ENCODE data around the gene WWOX. TPM values are rescaled to one million over a fixed set of nuclear protein-coding genes. Genes with fewer than 3 reads are reported as not detected.

Gene WWOX
- total and polyA plus RNA-seq, 2 donors (not counting 1 experiment from before 2014, with no cell fraction given), result 10.5 to 42.3 TPM

DNA sequence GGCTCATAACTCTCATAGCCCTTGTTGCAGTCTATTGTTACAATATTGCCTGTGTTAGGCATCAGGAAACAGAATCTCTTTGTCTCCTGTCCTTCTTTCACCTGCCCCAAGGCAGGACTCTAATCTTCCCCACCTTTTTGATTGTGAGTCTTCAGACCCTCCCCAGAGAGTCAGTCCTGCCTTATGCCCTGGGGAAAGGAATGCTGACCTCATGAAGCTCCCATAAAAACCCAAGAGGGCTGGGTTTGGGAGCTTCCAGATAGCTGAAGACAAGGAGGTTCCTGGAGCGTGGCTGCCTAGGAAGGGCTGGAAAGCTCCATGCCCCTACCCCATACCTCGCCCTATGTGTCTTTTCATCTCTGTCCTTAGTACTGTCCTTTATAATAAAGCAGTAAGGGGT, 688.8 kb downstream of the WWOX start:
- no peak overlapping the region for H3K4me3 Mint-ChIP-seq
- DNase-seq (no peak), ATAC-seq (ENCODE audit: low read depth) (no peak)
- Histone ChIP-seq H3K79me2 (ENCODE audit: control insufficient read depth, insufficient read depth, low read length) (no peaks in the 10 kb centered on the region), H2AFZ (ENCODE audit: insufficient read depth, low read depth, low read length, poor library complexity, severe bottlenecking) (no peak overlapping the region), H3K4me3 (ENCODE audit: control extremely low read depth in 1 of 5, extremely low read depth in 1 of 5, insufficient read depth in 1 of 5, low read depth in 2 of 5, low read length in 4 of 5) (no peak overlapping the region), H4K20me1 (ENCODE audit: control insufficient read depth, insufficient read depth, low read length, poor library complexity, severe bottlenecking) (no peaks in the 10 kb centered on the region), H3K4me2 (replicated peaks; ENCODE audit: low read depth, low read length, poor library complexity, severe bottlenecking) (no peak overlapping the region), H3K9me3 (ENCODE audit: control extremely low read depth in 1 of 3, control insufficient read depth in 2 of 3, insufficient read depth in 1 of 3, low read length in 2 of 3) (no peaks in the 10 kb centered on the region), H3K36me3 (replicated peaks in 1 of 2; ENCODE audit: control extremely low read depth in 1 of 2, control insufficient read depth in 1 of 2, extremely low read depth in 1 of 2, insufficient read depth in 2 of 2, low read length in 1 of 2) (no peaks in the 10 kb centered on the region), H3K27ac (ENCODE audit: low read length in 2 of 2) (no peak overlapping the region), H3K27me3 (replicated peaks in 1 of 4; ENCODE audit: control extremely low read depth in 1 of 4, control insufficient read depth in 3 of 4, insufficient read depth in 4 of 4, low read length in 3 of 4) (no peaks in the 10 kb centered on the region), H3K4me1 (ENCODE audit: control insufficient read depth in 2 of 2, insufficient read depth in 2 of 2, low read length in 2 of 2) (no peaks in the 10 kb centered on the region), H3K9ac (ENCODE audit: low read length) (no peak overlapping the region)
- no peaks in the 10 kb centered on the region for H3K9me3 Mint-ChIP-seq (ENCODE audit: insufficient read depth)
- peaks cover 4% of the 10 kb centered on the region for H3K4me1 Mint-ChIP-seq
- ChIA-PET POLR2A (interaction anchor here (0.6 kb wide), 1 partner anchor 397 kb away, joined by 3 read pairs; no protein-coding TSS in a partner anchor), CTCF (no interaction called here)
- H3K27me3 Mint-ChIP-seq, result no peaks in the 10 kb centered on the region
- intact Hi-C loops (cut with micrococcal nuclease), result no loop called here
- WGBS (ENCODE audit: insufficient coverage), result 80% methylated on average over 1 of the region's 2 CpGs
- H3K27ac Mint-ChIP-seq, result no peak overlapping the region
- no peak for TF ChIP-seq EZH2 (IDR thresholded peaks at IDR 0.05; ENCODE audit: borderline replicate concordance, insufficient read depth, low read depth, low read length, poor library complexity, severe bottlenecking)
- TF ChIP-seq, protein P1, sequence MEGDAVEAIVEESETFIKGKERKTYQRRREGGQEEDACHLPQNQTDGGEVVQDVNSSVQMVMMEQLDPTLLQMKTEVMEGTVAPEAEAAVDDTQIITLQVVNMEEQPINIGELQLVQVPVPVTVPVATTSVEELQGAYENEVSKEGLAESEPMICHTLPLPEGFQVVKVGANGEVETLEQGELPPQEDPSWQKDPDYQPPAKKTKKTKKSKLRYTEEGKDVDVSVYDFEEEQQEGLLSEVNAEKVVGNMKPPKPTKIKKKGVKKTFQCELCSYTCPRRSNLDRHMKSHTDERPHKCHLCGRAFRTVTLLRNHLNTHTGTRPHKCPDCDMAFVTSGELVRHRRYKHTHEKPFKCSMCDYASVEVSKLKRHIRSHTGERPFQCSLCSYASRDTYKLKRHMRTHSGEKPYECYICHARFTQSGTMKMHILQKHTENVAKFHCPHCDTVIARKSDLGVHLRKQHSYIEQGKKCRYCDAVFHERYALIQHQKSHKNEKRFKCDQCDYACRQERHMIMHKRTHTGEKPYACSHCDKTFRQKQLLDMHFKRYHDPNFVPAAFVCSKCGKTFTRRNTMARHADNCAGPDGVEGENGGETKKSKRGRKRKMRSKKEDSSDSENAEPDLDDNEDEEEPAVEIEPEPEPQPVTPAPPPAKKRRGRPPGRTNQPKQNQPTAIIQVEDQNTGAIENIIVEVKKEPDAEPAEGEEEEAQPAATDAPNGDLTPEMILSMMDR (IDR thresholded peaks at IDR 0.05), result no peak

DNA sequence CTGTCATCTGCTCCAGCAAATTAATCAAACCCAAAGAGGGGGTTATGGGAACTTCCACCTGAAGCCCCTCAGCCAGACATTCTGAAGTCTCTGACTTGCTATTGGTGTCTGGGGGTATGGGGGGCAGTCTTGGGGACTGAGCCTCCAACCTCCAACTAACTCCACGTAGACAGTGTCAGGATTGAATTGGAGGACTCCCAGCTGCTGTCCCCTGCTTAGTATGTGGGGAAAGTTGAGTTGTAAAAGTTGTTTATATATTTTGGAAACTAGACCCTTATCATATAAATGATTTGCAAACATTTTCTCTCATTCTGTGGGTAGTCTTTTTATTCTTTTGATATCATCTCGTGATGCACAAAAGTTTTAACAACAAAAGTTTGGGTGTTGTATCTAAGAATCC, 689.2 kb downstream of the WWOX start:
- CTCF ChIA-PET, result no interaction called here
- Mint-ChIP-seq H3K4me3 (no peak overlapping the region), H3K4me1 (peaks cover 4% of the 10 kb centered on the region), H3K27me3 (no peaks in the 10 kb centered on the region), H3K9me3 (ENCODE audit: insufficient read depth) (no peaks in the 10 kb centered on the region), H3K27ac (no peak overlapping the region)
- Histone ChIP-seq H3K27ac (ENCODE audit: low read length in 2 of 2) (no peak overlapping the region), H3K9ac (ENCODE audit: low read length) (no peak overlapping the region), H3K4me3 (ENCODE audit: control extremely low read depth in 1 of 5, extremely low read depth in 1 of 5, insufficient read depth in 1 of 5, low read depth in 2 of 5, low read length in 4 of 5) (no peak overlapping the region), H4K20me1 (ENCODE audit: control insufficient read depth, insufficient read depth, low read length, poor library complexity, severe bottlenecking) (no peaks in the 10 kb centered on the region), H3K79me2 (ENCODE audit: control insufficient read depth, insufficient read depth, low read length) (no peaks in the 10 kb centered on the region), H3K4me2 (replicated peaks; ENCODE audit: low read depth, low read length, poor library complexity, severe bottlenecking) (no peak overlapping the region), H3K36me3 (replicated peaks in 1 of 2; ENCODE audit: control extremely low read depth in 1 of 2, control insufficient read depth in 1 of 2, extremely low read depth in 1 of 2, insufficient read depth in 2 of 2, low read length in 1 of 2) (no peaks in the 10 kb centered on the region), H3K4me1 (ENCODE audit: control insufficient read depth in 2 of 2, insufficient read depth in 2 of 2, low read length in 2 of 2) (no peaks in the 10 kb centered on the region), H3K9me3 (ENCODE audit: control extremely low read depth in 1 of 3, control insufficient read depth in 2 of 3, insufficient read depth in 1 of 3, low read length in 2 of 3) (no peaks in the 10 kb centered on the region), H3K27me3 (replicated peaks in 1 of 4; ENCODE audit: control extremely low read depth in 1 of 4, control insufficient read depth in 3 of 4, insufficient read depth in 4 of 4, low read length in 3 of 4) (no peaks in the 10 kb centered on the region), H2AFZ (ENCODE audit: insufficient read depth, low read depth, low read length, poor library complexity, severe bottlenecking) (no peak overlapping the region)
- WGBS (ENCODE audit: insufficient coverage), result 100% methylated on average over 1 of the region's 2 CpGs
- intact Hi-C loops (cut with micrococcal nuclease), result no loop called here
- ATAC-seq (ENCODE audit: low read depth) (no peak), DNase-seq (no peak)
- TF ChIP-seq, protein P1 (IDR thresholded peaks at IDR 0.05), result no peak
- no peak for TF ChIP-seq EZH2 (IDR thresholded peaks at IDR 0.05; ENCODE audit: borderline replicate concordance, insufficient read depth, low read depth, low read length, poor library complexity, severe bottlenecking)
- POLR2A ChIA-PET, result interaction anchor here (0.6 kb wide), 1 partner anchor 397 kb away, joined by 3 read pairs; no protein-coding TSS in a partner anchor
